PFSK-1 (cell line): ENCODE results near the gene PDE6A.

Experiments
- FOXP2 ChIP-seq: optimal IDR thresholded peaks from 2 replicates; pipeline ENCODE3; 2011; ENCODE audit warnings: borderline replicate concordance, control low read depth, inconsistent platforms; ENCODE audit not compliant: insufficient read depth; ENCODE audit errors: extremely low read length, extremely low read depth
- POLR2AphosphoS5 ChIP-seq: IDR thresholded peaks from 2 replicates; pipeline ENCODE4 v1.6.1; 2012; ENCODE audit warnings: low read depth, mild to moderate bottlenecking, control low read depth, low read length, moderate library complexity
- SIN3A ChIP-seq: IDR thresholded peaks from 2 replicates; pipeline ENCODE4 v1.6.1; 2012; ENCODE audit warnings: mild to moderate bottlenecking, low read length, moderate library complexity, borderline replicate concordance; ENCODE audit not compliant: insufficient read depth
- TAF1 ChIP-seq: IDR thresholded peaks from 2 replicates; pipeline ENCODE4 v1.6.1; 2012; ENCODE audit warnings: low read length, control low read depth, borderline replicate concordance; ENCODE audit not compliant: insufficient read depth

DNA sequence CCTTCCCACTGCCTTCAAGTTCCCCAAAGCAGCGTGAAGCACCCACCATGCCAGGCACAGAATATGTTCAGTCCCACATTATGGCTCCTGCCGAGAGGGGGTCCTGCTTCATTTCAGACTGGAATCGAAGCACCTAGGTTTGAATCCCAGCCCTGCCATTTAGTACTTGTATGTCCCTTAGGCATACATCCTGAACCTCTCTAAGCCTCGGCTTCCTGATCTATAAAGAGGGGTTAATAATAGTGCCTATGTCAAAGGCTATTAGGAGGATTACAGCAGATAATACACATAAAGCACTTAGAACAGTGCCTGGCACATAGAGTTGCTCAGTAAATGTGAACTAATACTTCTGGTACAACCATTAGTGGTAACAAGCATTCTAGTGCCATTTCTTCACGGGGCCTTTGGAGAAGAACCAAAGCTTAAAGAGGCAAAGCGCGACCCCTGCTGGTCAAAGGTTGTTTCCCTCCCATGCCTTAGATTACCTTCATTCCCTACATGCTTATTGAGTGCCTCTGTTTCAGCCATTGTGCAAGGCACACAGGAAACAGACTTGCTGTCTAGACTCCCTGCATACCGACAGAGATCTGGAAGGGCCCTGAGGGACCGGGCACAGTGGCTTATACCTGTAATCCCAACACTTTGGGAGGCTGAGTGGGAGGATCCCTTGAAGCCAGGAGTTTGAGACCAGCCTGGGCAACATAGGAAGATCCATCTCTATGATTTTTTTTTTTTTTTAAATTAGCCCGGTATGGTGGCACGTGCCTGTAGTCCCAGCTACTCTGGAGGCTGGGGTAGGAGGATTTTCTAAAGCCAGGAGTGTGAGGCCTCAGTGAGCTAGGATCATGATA is 116.2 kb downstream of the PDE6A start:
- TF ChIP-seq SIN3A (no peak), POLR2AphosphoS5 (no peak), TAF1 (no peak), FOXP2 (no peak)
